ENCODE data around the gene PER1.

PER1 gene

GRCh38 chr17:8104911-8105310, 47.3 kb downstream of the PER1 start:
- in situ Hi-C loops (cut with MboI; ENCODE audit: low pct_unique_long_range_greater_than_20kb, low sequenced_read_pairs, unreplicated experiment): no loop called here
- no peak for TF ChIP-seq CTCF (IDR thresholded peaks at IDR 0.05; ENCODE audit: extremely low read depth, insufficient read depth, missing control alignments)
- DNase-seq (ENCODE audit: low spot score): no peak

- in situ Hi-C loops (cut with MboI; ENCODE audit: low pct_unique_long_range_greater_than_20kb, low sequenced_read_pairs, unreplicated experiment): no loop called here
- no peak for TF ChIP-seq CTCF (IDR thresholded peaks at IDR 0.05; ENCODE audit: extremely low read depth, insufficient read depth, missing control alignments)
- DNase-seq (ENCODE audit: low spot score): no peak
Observed at GRCh38 chr17:8103549-8103948, 48.7 kb downstream of the PER1 start.

GRCh38 chr17:8101721-8102120, 50.5 kb downstream of the PER1 start:
- DNase-seq (ENCODE audit: low spot score): no peak
- in situ Hi-C loops (cut with MboI; ENCODE audit: low pct_unique_long_range_greater_than_20kb, low sequenced_read_pairs, unreplicated experiment): no loop called here
- TF ChIP-seq CTCF (IDR thresholded peaks at IDR 0.05; ENCODE audit: extremely low read depth, insufficient read depth, missing control alignments): no peak

GRCh38 chr17:8100763-8101162, 51.4 kb downstream of the PER1 start:
- in situ Hi-C loops (cut with MboI; ENCODE audit: low pct_unique_long_range_greater_than_20kb, low sequenced_read_pairs, unreplicated experiment): no loop called here
- TF ChIP-seq CTCF (IDR thresholded peaks at IDR 0.05; ENCODE audit: extremely low read depth, insufficient read depth, missing control alignments): no peak

GRCh38 chr17:8100111-8100510, 52.1 kb downstream of the PER1 start:
- DNase-seq (ENCODE audit: low spot score): no peak
- no peak for TF ChIP-seq CTCF (IDR thresholded peaks at IDR 0.05; ENCODE audit: extremely low read depth, insufficient read depth, missing control alignments)
- in situ Hi-C loops (cut with MboI; ENCODE audit: low pct_unique_long_range_greater_than_20kb, low sequenced_read_pairs, unreplicated experiment): no loop called here

More at GRCh38 chr17:8100763-8101162, 51.4 kb downstream of the PER1 start:
- no peak for DNase-seq (ENCODE audit: low spot score)

- no peak for DNase-seq (ENCODE audit: low spot score)
- in situ Hi-C loops (cut with MboI; ENCODE audit: low pct_unique_long_range_greater_than_20kb, low sequenced_read_pairs, unreplicated experiment): no loop called here
- no peak for TF ChIP-seq CTCF (IDR thresholded peaks at IDR 0.05; ENCODE audit: extremely low read depth, insufficient read depth, missing control alignments)
Observed at GRCh38 chr17:8096541-8096940, 55.7 kb downstream of the PER1 start.

GRCh38 chr17:8095361-8095760, 56.8 kb downstream of the PER1 start:
- in situ Hi-C loops (cut with MboI; ENCODE audit: low pct_unique_long_range_greater_than_20kb, low sequenced_read_pairs, unreplicated experiment): no loop called here
- DNase-seq (ENCODE audit: low spot score): no peak
- TF ChIP-seq CTCF (IDR thresholded peaks at IDR 0.05; ENCODE audit: extremely low read depth, insufficient read depth, missing control alignments): no peak
